GM19397 (cell line): ENCODE results near the gene USP7.

Experiments
- ATAC-seq: cut with Tn5 transposase; IDR thresholded peaks from one replicate; pipeline ENCODE4 v1.9.1; 2021; ENCODE audit warnings: mild to moderate bottlenecking, moderate library complexity; ENCODE audit not compliant: unreplicated experiment

Gene USP7

DNA sequence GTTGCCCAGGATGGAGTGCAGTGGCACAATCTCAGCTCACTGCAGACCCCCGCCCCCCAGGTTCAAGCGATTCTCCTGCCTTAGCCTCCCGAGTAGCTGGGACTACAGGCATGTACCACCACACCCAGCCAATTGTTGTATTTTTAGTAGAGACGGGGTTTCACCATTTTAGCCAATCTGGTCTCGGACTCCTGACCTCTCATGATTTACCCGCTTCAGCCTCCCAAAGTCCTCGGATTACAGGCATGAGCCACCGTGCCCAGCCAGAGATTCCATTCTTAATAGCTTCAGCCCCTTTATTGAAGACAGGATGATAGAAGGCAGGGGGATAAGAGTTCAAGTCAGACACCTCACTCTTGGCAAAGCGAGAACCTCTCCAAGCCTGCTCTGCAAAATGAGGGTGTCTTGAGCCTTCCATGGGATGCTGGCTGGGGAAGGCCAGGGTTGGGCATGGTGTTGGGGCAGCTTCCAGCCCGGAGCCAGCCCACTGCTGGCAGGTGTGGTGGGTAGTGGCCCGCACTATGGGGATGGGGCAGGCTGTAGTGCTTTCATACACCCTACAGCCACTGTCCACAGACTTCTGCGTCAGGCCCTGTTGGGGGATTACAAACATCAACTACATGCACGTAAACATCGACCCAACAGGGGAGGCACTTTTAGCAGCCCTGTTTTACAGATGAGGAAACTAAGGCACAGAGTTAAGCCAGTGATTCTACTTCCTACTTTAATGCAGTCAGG, 98.4 kb downstream of the USP7 start:
- ATAC-seq: no peak

GRCh38 chr16:8864480-8865110, 99.1 kb downstream of the USP7 start:
- no peak for ATAC-seq

GRCh38 chr16:8863594-8864424, 99.9 kb downstream of the USP7 start:
- ATAC-seq: no peak

- no peak for ATAC-seq
These were observed 101.2 kb downstream of the USP7 start for GRCh38 chr16:8862309-8863130.

- ATAC-seq: no peak
These were observed 102.0 kb downstream of the USP7 start for GRCh38 chr16:8861563-8862308.

DNA sequence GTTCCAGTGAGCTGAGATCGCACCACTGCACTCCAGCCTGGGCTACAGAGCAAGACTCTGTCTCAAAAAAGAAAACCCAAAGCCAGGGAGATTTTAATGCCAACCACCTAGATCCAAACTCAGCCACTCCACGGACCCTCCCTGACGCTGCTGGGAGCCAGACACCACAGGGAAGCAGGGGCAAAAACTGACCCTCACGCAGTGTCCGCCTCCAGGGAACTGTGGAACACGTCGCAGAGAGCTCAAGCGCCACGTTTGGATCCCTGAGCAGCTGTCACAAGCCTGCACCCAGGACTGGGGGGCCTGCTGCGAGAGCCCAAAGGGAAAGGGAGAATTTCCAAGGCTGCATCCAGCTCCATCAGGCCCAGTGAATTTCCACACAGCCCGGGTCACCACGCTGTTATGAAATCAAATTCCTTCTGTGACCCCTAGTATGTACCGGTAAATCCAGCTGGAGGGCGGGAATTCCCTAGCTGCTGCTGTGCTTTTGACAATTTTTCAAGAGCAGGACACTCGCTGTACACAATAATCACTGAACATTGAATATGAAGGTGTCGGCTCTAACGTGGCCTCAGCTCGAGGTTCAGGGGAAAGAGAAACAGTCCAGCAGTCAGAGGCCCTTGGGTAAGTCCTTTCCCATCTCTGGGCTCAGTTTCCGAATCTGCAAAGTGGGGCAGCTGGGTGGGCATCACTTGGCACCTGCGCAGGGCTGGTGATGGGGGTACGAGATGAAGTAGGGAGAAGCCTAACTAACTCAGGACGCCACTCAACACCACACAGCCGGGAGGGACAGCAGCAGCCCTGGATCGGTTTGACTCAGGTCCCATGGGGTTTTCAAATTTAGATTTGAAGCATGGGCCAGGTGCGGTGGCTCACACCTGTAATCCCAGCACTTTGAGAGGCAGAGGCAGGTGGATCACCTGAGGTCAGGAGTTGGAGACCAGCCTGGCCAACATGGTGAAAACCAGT, 103.5 kb downstream of the USP7 start:
- ATAC-seq: no peak

- no peak for ATAC-seq
These were observed 104.5 kb downstream of the USP7 start for GRCh38 chr16:8858994-8859912.

GRCh38 chr16:8855972-8856371, 107.7 kb downstream of the USP7 start:
- no peak for ATAC-seq

- no peak for ATAC-seq
These were observed 108.5 kb downstream of the USP7 start for GRCh38 chr16:8855051-8855786.

GRCh38 chr16:8854298-8854948, 109.3 kb downstream of the USP7 start:
- no peak for ATAC-seq

GRCh38 chr16:8853611-8854010, 110.1 kb downstream of the USP7 start:
- no peak for ATAC-seq

- no peak for ATAC-seq
These were observed 110.6 kb downstream of the USP7 start for GRCh38 chr16:8853150-8853549.

GRCh38 chr16:8852534-8852933, 111.2 kb downstream of the USP7 start:
- no peak for ATAC-seq

DNA sequence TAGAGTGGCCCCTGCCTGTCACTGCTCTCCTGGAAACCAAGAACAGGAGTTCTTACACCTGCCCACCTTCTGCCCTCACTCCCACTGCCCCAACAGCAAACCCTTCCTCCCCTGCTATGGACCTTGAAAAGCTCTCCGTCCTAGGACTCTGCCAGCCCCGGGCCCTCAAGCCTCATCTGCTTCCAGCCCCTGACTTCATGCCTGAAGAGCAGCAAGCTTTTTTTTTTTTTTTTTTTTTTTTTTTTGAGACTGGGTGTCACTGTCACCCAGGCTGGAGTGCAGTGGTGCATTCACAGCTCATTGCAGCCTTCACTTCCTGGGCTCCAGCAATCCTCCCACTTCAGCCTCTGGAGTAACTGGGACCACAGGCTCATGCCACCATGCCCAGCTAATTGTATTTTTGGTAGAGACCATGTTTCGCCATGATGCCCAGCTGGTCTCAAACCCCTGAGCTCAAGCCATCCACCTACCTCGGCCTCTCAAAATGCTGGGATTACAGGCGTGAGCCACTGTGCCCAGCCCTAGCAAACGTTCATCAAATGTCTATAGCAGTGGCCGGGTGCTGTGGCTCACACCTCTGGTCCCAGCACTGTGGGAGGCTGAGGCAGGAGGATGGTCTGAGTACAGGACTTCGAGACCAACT, 111.8 kb downstream of the USP7 start:
- ATAC-seq: no peak

- no peak for ATAC-seq
These were observed 113.3 kb downstream of the USP7 start for GRCh38 chr16:8850279-8850885.
